Measurements from ENCODE around the gene PLCD4.

Gene PLCD4

GRCh38 chr2:218659258-218659987 lies 51.7 kb downstream of the PLCD4 start, which contains the start of the genes BCS1L and ZNF142:
Gene BCS1L, plus strand, starts transcription at chr2:218659683. Its CDS starts 1,305 bp downstream, at chr2:218660988.
Gene ZNF142, minus strand, starts transcription at chr2:218659623. Its CDS starts 3,194 bp downstream, at chr2:218656429.
- DNase-seq (ENCODE audit: low read depth), result no peak
- TF ChIP-seq, protein P1, sequence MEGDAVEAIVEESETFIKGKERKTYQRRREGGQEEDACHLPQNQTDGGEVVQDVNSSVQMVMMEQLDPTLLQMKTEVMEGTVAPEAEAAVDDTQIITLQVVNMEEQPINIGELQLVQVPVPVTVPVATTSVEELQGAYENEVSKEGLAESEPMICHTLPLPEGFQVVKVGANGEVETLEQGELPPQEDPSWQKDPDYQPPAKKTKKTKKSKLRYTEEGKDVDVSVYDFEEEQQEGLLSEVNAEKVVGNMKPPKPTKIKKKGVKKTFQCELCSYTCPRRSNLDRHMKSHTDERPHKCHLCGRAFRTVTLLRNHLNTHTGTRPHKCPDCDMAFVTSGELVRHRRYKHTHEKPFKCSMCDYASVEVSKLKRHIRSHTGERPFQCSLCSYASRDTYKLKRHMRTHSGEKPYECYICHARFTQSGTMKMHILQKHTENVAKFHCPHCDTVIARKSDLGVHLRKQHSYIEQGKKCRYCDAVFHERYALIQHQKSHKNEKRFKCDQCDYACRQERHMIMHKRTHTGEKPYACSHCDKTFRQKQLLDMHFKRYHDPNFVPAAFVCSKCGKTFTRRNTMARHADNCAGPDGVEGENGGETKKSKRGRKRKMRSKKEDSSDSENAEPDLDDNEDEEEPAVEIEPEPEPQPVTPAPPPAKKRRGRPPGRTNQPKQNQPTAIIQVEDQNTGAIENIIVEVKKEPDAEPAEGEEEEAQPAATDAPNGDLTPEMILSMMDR (IDR thresholded peaks at IDR 0.05; ENCODE audit: control insufficient read depth, insufficient read depth, low read depth, low read length, missing control alignments), result no peak
- H3K4me3 ChIP-seq (ENCODE audit: control insufficient read depth, low read depth, low read length), result peak within 1 kb of the TSS; percentile 89

DNA sequence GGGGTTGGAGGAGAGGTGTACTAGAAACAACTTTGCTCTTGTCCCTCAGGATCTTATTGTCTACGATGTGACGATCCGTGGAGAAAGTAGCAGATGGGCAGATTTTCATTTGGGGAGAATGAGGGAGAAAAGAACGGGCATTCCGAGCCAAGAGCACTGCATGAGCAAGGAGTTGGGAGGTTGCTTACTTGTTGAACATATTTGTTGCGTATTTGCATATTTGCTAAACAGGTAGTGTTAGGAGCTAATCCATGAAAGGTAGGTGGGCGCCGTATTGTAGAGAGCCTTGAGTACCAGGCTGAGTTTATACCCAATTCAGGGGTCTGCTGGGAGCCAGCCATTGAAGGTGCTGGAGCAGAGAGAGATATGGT lies 52.3 kb downstream of the PLCD4 start:
- peak overlapping the region; percentile 89 for H3K4me3 ChIP-seq (ENCODE audit: control insufficient read depth, low read depth, low read length)
- TF ChIP-seq, protein P1 (IDR thresholded peaks at IDR 0.05; ENCODE audit: control insufficient read depth, insufficient read depth, low read depth, low read length, missing control alignments), result no peak
- no peak for DNase-seq (ENCODE audit: low read depth)

DNA sequence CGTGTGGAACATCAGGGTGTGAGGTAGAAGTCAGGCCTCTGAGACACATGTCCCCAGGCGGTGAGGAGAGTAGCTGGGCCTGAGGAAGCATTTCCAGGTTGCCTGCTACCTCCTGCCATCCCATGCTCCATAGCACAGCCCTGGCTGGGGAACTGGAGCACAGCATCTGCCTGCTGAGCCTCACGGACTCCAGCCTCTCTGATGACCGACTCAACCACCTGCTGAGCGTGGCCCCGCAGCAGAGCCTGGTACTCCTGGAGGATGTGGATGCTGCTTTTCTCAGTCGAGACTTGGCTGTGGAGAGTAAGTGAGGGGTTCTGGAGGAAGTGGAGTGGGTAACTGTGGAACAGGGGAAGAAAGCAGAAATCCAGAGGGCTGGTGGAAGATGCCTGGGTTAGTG lies 54.7 kb downstream of the PLCD4 start:
- no peak for DNase-seq (ENCODE audit: low read depth)
- H3K4me3 ChIP-seq (ENCODE audit: control insufficient read depth, low read depth, low read length), result no peak overlapping the region
- TF ChIP-seq, protein P1 (IDR thresholded peaks at IDR 0.05; ENCODE audit: control insufficient read depth, insufficient read depth, low read depth, low read length, missing control alignments), result no peak

DNA sequence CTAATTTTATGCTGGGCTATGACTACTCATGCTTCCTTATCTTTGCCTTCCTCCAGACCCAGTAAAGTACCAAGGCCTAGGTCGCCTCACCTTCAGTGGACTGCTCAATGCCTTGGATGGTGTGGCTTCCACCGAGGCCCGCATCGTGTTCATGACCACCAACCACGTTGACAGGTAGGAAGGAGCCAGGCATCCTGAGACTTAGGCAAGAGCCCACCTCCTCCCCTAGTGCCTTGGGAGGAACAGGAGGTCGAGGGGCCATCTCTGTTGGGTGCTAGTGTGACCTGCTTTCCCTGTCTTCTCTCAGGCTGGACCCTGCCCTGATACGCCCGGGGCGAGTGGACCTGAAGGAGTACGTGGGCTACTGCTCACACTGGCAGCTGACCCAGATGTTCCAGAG lies 55.1 kb downstream of the PLCD4 start:
- H3K4me3 ChIP-seq (ENCODE audit: control insufficient read depth, low read depth, low read length), result no peak overlapping the region
- TF ChIP-seq, protein P1 (IDR thresholded peaks at IDR 0.05; ENCODE audit: control insufficient read depth, insufficient read depth, low read depth, low read length, missing control alignments), result no peak
- no peak for DNase-seq (ENCODE audit: low read depth)

- TF ChIP-seq, protein P1 (IDR thresholded peaks at IDR 0.05; ENCODE audit: control insufficient read depth, insufficient read depth, low read depth, low read length, missing control alignments), result no peak
- DNase-seq (ENCODE audit: low read depth), result no peak
- no peak overlapping the region for H3K4me3 ChIP-seq (ENCODE audit: control insufficient read depth, low read depth, low read length)
Measured at GRCh38 chr2:218663901-218664300, 56.2 kb downstream of the PLCD4 start.

- no peak for DNase-seq (ENCODE audit: low read depth)
- H3K4me3 ChIP-seq (ENCODE audit: control insufficient read depth, low read depth, low read length), result no peak overlapping the region
- TF ChIP-seq, protein P1 (IDR thresholded peaks at IDR 0.05; ENCODE audit: control insufficient read depth, insufficient read depth, low read depth, low read length, missing control alignments), result no peak
Measured at GRCh38 chr2:218664653-218665052, 57.0 kb downstream of the PLCD4 start.

Data from AG09309 (cell line).